ENCODE results near the gene ARHGEF1. TPM values are rescaled to one million over a fixed set of nuclear protein-coding genes. Genes with fewer than 3 reads are reported as not detected.
A peak's percentile ranks its signal among the peaks of the same experiment; 100 is the strongest.

Gene ARHGEF1
- total RNA-seq, 2 experiments from 2014 or later: 1,019 to 1,047 TPM

DNA sequence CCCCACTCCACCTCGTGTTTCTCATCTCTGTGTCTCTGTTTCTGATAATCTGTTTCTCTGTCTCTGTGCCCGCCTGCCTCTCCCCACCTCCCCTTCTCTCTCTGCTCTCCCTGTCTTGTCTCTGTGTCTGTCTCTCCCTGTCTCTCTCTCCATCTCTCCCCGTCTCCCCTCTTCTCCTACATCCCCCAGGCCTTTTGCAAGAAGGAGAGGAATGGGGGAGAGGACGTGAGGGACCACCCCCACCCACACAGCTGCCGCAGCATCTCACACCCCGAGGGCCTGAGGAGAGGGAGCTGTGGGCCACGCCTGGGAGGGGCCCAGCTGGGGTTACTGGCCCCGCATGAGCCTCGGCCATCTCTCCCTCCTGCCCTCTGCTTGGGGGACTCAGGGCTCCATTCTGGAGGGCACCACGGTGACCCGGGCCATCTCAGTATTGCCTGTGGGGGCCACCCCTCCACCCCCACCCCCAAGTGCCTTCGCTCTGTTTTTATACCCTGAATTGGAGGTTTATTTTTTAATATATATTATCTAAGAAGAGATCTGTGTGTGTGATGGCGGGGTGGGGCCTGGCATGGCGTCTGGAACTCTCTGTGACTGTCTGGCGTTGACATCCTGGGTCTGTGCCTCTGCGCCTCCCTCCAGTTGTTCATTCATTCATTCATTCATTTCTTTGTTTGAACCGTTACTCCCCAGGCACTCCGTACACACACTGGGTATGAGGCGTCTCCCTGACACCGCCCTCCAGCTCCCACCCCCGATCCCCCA lies 24.1 kb downstream of the ARHGEF1 start:
- Histone ChIP-seq H3K27me3 (ENCODE audit: control insufficient read depth in 1 of 2, insufficient read depth in 2 of 2, low read length in 2 of 2) (no peaks in the 10 kb centered on the region), H3K4me3 (ENCODE audit: low read length) (no peak overlapping the region), H3K36me3 (ENCODE audit: insufficient read depth, low read length) (peaks cover 52% of the 10 kb centered on the region), H3K4me1 (ENCODE audit: insufficient read depth, low read length) (peaks cover 58% of the 10 kb centered on the region), H3K27ac (ENCODE audit: low read depth in 1 of 2, low read length in 2 of 2) (no peak overlapping the region), H3K9me3 (ENCODE audit: control insufficient read depth in 1 of 2, insufficient read depth in 1 of 2, low read length in 2 of 2) (no peaks in the 10 kb centered on the region)
- peaks cover 54% of the 10 kb centered on the region for H3K4me1 Mint-ChIP-seq (ENCODE audit: low read depth)
- intact Hi-C loops (cut with DNase I, micrococcal nuclease): no loop called here
- DNase-seq: no peak
- POLR2A ChIA-PET: interaction anchor here (0.6 to 8.3 kb wide), 6 partner anchors 11 to 1965 kb away, joined by 3 to 92 read pairs (median 4); no protein-coding TSS in a partner anchor
- peaks cover 7% of the 10 kb centered on the region for H3K27me3 Mint-ChIP-seq
- H3K27ac Mint-ChIP-seq: peak overlapping the region; percentile 76
- H3K9me3 Mint-ChIP-seq: no peaks in the 10 kb centered on the region
- CTCF ChIA-PET: interaction anchor here (1.9 kb wide), 1 partner anchor 34 kb away, joined by 4 read pairs; no protein-coding TSS in a partner anchor
- ATAC-seq (ENCODE audit: poor library complexity): peak; percentile 9
- H3K4me3 Mint-ChIP-seq: peak overlapping the region; percentile 42
- peaks cover 55% of the 10 kb centered on the region for H3K36me3 Mint-ChIP-seq (ENCODE audit: low read depth)
- TF ChIP-seq, protein P1, sequence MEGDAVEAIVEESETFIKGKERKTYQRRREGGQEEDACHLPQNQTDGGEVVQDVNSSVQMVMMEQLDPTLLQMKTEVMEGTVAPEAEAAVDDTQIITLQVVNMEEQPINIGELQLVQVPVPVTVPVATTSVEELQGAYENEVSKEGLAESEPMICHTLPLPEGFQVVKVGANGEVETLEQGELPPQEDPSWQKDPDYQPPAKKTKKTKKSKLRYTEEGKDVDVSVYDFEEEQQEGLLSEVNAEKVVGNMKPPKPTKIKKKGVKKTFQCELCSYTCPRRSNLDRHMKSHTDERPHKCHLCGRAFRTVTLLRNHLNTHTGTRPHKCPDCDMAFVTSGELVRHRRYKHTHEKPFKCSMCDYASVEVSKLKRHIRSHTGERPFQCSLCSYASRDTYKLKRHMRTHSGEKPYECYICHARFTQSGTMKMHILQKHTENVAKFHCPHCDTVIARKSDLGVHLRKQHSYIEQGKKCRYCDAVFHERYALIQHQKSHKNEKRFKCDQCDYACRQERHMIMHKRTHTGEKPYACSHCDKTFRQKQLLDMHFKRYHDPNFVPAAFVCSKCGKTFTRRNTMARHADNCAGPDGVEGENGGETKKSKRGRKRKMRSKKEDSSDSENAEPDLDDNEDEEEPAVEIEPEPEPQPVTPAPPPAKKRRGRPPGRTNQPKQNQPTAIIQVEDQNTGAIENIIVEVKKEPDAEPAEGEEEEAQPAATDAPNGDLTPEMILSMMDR (IDR thresholded peaks at IDR 0.05): no peak

DNA sequence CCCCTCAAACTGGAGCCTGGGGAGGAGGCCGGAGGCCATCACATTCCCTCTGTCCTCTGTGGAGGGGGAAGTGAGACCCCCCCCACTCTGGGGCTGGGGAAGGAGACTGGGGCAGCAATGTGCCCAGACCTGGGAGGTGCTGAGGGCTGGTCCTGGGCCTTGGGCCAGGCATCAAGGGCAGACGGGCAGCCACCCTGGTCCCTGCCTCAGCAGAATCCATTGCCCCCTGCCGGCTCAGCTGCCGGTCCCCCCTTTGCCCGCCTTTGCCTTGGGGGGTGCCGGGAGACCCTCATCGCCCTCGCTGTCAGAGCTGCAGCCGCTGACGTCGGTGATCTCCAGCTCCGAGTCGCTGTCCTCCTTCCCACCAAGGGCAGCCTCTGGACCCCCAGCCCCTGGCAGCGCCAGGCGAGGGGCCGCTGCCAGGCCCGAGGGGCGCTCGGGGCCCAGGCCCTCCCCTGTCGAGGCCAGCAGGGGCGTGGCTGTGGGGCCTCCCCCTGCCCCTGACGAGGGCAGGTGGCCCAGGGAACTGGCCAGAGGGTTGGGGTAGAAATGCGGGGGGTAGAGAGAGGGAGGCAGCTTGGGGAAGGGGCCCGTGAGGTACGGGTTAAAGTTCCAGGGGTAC lies 25.1 kb downstream of the ARHGEF1 start:
- ATAC-seq (ENCODE audit: poor library complexity): no peak
- TF ChIP-seq, protein P1 (IDR thresholded peaks at IDR 0.05): no peak
- Mint-ChIP-seq H3K27ac (no peak overlapping the region), H3K27me3 (peaks cover 10% of the 10 kb centered on the region), H3K4me3 (no peak overlapping the region), H3K36me3 (ENCODE audit: low read depth) (peaks cover 45% of the 10 kb centered on the region), H3K4me1 (ENCODE audit: low read depth) (peaks cover 59% of the 10 kb centered on the region), H3K9me3 (no peaks in the 10 kb centered on the region)
- peaks cover 42% of the 10 kb centered on the region for H3K36me3 ChIP-seq (ENCODE audit: insufficient read depth, low read length)
- H3K27me3 ChIP-seq (ENCODE audit: control insufficient read depth in 1 of 2, insufficient read depth in 2 of 2, low read length in 2 of 2): peaks cover 0 to 3% of the 10 kb centered on the region in 2 experiments
- no peak for DNase-seq
- H3K4me1 ChIP-seq (ENCODE audit: insufficient read depth, low read length): peaks cover 58% of the 10 kb centered on the region
- intact Hi-C loops (cut with DNase I, micrococcal nuclease): no loop called here
- no peak overlapping the region for H3K4me3 ChIP-seq (ENCODE audit: low read length)
- CTCF ChIA-PET: no interaction called here
- POLR2A ChIA-PET: interaction anchor here (0.7 to 8.3 kb wide), 7 partner anchors 12 to 48 kb away, joined by 3 to 92 read pairs (median 4); partner anchors contain the start of genes ERFL and RPS19
- no peak overlapping the region for H3K27ac ChIP-seq (ENCODE audit: low read depth in 1 of 2, low read length in 2 of 2)
- no peaks in the 10 kb centered on the region for H3K9me3 ChIP-seq (ENCODE audit: control insufficient read depth in 1 of 2, insufficient read depth in 1 of 2, low read length in 2 of 2)

DNA sequence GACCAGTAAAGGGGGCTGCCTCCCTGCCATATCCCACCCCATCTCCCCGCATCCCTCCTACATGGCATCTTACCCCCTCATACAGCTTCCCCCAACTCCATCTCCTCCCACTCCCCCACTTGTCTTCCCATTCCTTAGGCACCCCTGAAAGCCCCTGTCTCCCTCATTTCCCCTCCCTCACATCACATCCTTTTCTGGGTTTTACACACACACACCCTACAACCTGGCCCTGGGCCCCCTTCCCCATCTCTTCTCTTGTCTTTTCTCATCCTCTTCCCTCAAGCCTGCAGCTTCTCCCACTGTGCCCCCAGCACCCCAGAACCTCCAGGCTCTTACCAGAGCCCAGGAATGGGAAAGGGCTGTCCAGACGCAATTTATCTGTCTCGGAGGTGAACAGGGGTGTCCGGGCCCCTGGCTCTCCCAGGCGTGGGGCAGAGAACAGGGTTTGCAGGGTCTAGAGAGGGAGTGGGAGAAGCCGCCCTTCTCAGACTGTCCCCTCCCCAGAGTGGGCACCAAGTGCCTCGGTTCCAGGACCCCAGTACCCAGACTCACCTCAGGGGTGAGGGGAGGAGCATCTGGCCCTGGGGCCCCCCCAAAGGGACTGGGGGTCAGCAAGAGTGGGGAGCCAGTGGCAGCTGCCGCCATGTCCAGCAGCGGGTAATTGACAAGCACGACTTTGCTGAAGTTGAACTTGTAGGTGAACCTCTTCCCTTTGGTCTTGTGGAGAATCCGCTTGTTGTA lies 25.9 kb downstream of the ARHGEF1 start:
- peaks cover 58% of the 10 kb centered on the region for H3K4me1 ChIP-seq (ENCODE audit: insufficient read depth, low read length)

More for the DNA sequence above, 25.9 kb downstream of the ARHGEF1 start:
- H3K4me3 Mint-ChIP-seq: peak overlapping the region; percentile 2
- H3K9me3 Mint-ChIP-seq: no peaks in the 10 kb centered on the region
- Histone ChIP-seq H3K27ac (ENCODE audit: low read depth in 1 of 2, low read length in 2 of 2) (no peak overlapping the region), H3K36me3 (ENCODE audit: insufficient read depth, low read length) (peaks cover 34% of the 10 kb centered on the region), H3K9me3 (ENCODE audit: control insufficient read depth in 1 of 2, insufficient read depth in 1 of 2, low read length in 2 of 2) (no peaks in the 10 kb centered on the region), H3K4me3 (ENCODE audit: low read length) (no peak overlapping the region), H3K27me3 (ENCODE audit: control insufficient read depth in 1 of 2, insufficient read depth in 2 of 2, low read length in 2 of 2) (peaks cover 6 to 9% of the 10 kb centered on the region in 2 experiments)
- H3K27me3 Mint-ChIP-seq: peaks cover 10% of the 10 kb centered on the region
- H3K36me3 Mint-ChIP-seq (ENCODE audit: low read depth): peaks cover 37% of the 10 kb centered on the region
- ATAC-seq (ENCODE audit: poor library complexity): no peak
- no peak for DNase-seq
- TF ChIP-seq, protein P1 (IDR thresholded peaks at IDR 0.05): no peak
- ChIA-PET CTCF (no interaction called here), POLR2A (interaction anchor here (0.7 to 8.3 kb wide), 7 partner anchors 19 to 49 kb away, joined by 3 to 92 read pairs (median 6); partner anchors contain the start of genes ERFL and RPS19)
- peaks cover 61% of the 10 kb centered on the region for H3K4me1 Mint-ChIP-seq (ENCODE audit: low read depth)
- intact Hi-C loops (cut with DNase I, micrococcal nuclease): no loop called here
- H3K27ac Mint-ChIP-seq: peak overlapping the region; percentile 49

All from CD4-positive, alpha-beta T cell (primary cell).